Upper lobe of left lung (tissue), 6 donors: ENCODE results near the gene KSR2. TPM values are rescaled to one million over a fixed set of nuclear protein-coding genes. Genes with fewer than 3 reads are reported as not detected.
A peak's percentile ranks its signal among the peaks of the same experiment; 100 is the strongest.
"Not testable (repeated sequence)": the region's sequence is repeated elsewhere in the genome, so short reads cannot be mapped to it uniquely, and the experiment has no call there.

Source experiments
- ATAC-seq, 2 donors: fragments of 200-7000 bp; cut with Tn5 transposase; one replicate each; pipeline ENCODE4 v1.9.1; 2022; ENCODE audit warnings: mild to moderate bottlenecking in 2 of 2, moderate library complexity in 2 of 2; ENCODE audit not compliant: low FRiP score in 2 of 2
- DNase-seq, 2 donors: peaks; one replicate each; pipeline ENCODE4 v3.0.0-alpha.2; 2019 to 2020
- H3K27ac ChIP-seq, 4 donors: fragments of 200-600 bp; sonication (generic); one replicate each; pipeline ENCODE4 v1.5.1; 2016 to 2019
- H3K27me3 ChIP-seq, 4 donors: fragments of 200-600 bp; sonication (generic); one replicate each; pipeline ENCODE4 v1.5.1; 2017 to 2019
- H3K36me3 ChIP-seq, 4 donors: fragments of 200-600 bp; sonication (generic); one replicate each; pipeline ENCODE4 v1.5.1; 2016 to 2019
- H3K4me1 ChIP-seq, 4 donors: fragments of 200-600 bp; sonication (generic); one replicate each; pipeline ENCODE4 v1.5.1; 2018 to 2019
- H3K4me3 ChIP-seq, 4 donors: fragments of 200-600 bp; sonication (generic); one replicate each; pipeline ENCODE4 v1.5.1; 2017 to 2019; ENCODE audit warnings: mild to moderate bottlenecking in 2 of 4, moderate library complexity in 1 of 4
- H3K9me3 ChIP-seq, 4 donors: fragments of 200-600 bp; sonication (generic); one replicate each; pipeline ENCODE4 v1.5.1; 2018 to 2019
- EP300 ChIP-seq, 4 donors: sonication (generic); formaldehyde crosslinking; IDR thresholded peaks; one replicate each; pipeline ENCODE4 v1.5.1; 2017; ENCODE audit warnings: antibody characterized with exemption in 4 of 4, control low read depth in 2 of 4
- POLR2A ChIP-seq, 4 donors: fragments of 450-650 bp; IDR thresholded peaks; one replicate each; pipeline ENCODE4 v1.5.1; 2016 to 2017; ENCODE audit warnings: antibody characterized with exemption in 4 of 4, mild to moderate bottlenecking in 2 of 4
- POLR2AphosphoS5 ChIP-seq, 2 donors: sonication (generic); formaldehyde crosslinking; IDR thresholded peaks; one replicate each; pipeline ENCODE4 v1.5.1; 2017; ENCODE audit warnings: antibody characterized with exemption in 2 of 2
- WGBS, 2 donors: methylation state at CpG; one replicate each; pipeline ENCODE4 v1.1.5; 2017 to 2018; 5-methylcytosine and 5-hydroxymethylcytosine counted together
- total RNA-seq, 6 donors: library from RNA; depleted of rRNA in 4 of 6; stranded (reverse); fragments of >200 nt in 4 of 6; gene quantifications; one replicate each; pipeline versions ENCODE4 v1.1.0 to v1.2.1, GENCODE V29; 2016 to 2021
- TF ChIP-seq, protein P1 (sequence below), 6 experiments: fragments of 450-650 bp in 4 of 6; fragments of 200-600 bp in 2 of 6; sonication (generic) in 2 of 6; IDR thresholded peaks; one replicate each; pipeline ENCODE4 v1.5.1; 2016 to 2019; ENCODE audit warnings: antibody characterized with exemption in 6 of 6
- donor health status: DM: no; HTN: no; CAD: no; lungs with moderate emphysema.
- donor health status: DM: no; HTN: yes; CAD: no; lungs with severe emphysema.

KSR2 gene
- total RNA-seq, 6 donors from 2014 or later, result 0.30 to 3.2 (median 0.85) TPM

DNA sequence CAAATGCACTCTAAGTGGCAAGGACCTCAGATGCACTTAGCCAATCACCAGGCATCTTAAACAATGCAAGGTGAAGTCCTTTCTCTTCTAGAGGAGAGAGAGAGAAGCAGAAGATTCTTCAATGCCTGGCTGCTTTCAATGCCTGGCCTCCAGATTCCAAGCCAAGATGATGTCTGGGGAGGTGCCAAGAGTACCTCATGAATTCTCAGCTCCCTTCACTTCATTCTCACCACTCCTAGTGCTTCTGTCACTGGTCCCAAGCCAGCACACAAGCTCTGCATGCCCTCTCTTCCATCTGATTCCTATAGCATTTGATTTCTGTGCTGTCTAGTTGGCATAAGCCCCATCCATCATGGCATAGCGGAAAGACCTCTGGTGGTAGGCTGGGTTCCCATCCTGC is 225.0 kb downstream of the KSR2 start:
- TF ChIP-seq, protein P1, sequence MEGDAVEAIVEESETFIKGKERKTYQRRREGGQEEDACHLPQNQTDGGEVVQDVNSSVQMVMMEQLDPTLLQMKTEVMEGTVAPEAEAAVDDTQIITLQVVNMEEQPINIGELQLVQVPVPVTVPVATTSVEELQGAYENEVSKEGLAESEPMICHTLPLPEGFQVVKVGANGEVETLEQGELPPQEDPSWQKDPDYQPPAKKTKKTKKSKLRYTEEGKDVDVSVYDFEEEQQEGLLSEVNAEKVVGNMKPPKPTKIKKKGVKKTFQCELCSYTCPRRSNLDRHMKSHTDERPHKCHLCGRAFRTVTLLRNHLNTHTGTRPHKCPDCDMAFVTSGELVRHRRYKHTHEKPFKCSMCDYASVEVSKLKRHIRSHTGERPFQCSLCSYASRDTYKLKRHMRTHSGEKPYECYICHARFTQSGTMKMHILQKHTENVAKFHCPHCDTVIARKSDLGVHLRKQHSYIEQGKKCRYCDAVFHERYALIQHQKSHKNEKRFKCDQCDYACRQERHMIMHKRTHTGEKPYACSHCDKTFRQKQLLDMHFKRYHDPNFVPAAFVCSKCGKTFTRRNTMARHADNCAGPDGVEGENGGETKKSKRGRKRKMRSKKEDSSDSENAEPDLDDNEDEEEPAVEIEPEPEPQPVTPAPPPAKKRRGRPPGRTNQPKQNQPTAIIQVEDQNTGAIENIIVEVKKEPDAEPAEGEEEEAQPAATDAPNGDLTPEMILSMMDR (IDR thresholded peaks at IDR 0.05), result no peak
- TF ChIP-seq POLR2A (IDR thresholded peaks at IDR 0.05) (no peak), POLR2AphosphoS5 (IDR thresholded peaks at IDR 0.05) (no peak), EP300 (IDR thresholded peaks at IDR 0.05) (no peak)
- Histone ChIP-seq H3K27me3 (no peaks in the 10 kb centered on the region), H3K4me3 (no peak overlapping the region), H3K9me3 (no peaks in the 10 kb centered on the region), H3K36me3 (no peaks in the 10 kb centered on the region), H3K4me1 (no peaks in the 10 kb centered on the region), H3K27ac (no peak overlapping the region)
- DNase-seq (no peak), ATAC-seq (no peak)
- 88 to 100% methylated on average over 1 of the region's 1 CpG for WGBS, 2 donors

DNA sequence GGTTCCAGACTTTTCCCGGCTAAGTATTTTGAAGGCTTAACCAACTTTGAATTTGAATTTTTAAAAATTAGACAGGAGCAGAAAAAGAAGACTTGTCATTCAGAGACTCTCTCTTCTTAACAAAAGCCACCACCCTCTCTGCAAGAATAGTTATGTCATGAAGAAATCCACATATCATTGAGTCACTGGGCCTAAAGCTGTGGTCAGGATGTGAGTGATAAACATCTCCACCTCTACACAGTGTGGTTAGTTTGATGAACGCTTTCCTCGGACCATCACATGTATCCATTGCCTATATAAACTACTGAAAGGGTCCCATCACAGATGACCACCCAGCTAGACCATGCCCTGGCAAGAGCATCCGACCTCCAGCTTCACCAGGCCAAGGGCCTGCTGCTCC is 226.1 kb downstream of the KSR2 start:
- Histone ChIP-seq H3K4me1 (no peaks in the 10 kb centered on the region), H3K36me3 (no peaks in the 10 kb centered on the region), H3K9me3 (no peaks in the 10 kb centered on the region), H3K4me3 (no peak overlapping the region), H3K27ac (no peak overlapping the region), H3K27me3 (no peaks in the 10 kb centered on the region)
- 82 to 86% methylated on average over 4 of the region's 4 CpGs for WGBS, 2 donors
- TF ChIP-seq, protein P1 (IDR thresholded peaks at IDR 0.05), result no peak
- TF ChIP-seq POLR2A (IDR thresholded peaks at IDR 0.05) (no peak), EP300 (IDR thresholded peaks at IDR 0.05) (no peak), POLR2AphosphoS5 (IDR thresholded peaks at IDR 0.05) (no peak)
- no peak for DNase-seq
- ATAC-seq, result peak in 1 of 2 donors; percentile 63

DNA sequence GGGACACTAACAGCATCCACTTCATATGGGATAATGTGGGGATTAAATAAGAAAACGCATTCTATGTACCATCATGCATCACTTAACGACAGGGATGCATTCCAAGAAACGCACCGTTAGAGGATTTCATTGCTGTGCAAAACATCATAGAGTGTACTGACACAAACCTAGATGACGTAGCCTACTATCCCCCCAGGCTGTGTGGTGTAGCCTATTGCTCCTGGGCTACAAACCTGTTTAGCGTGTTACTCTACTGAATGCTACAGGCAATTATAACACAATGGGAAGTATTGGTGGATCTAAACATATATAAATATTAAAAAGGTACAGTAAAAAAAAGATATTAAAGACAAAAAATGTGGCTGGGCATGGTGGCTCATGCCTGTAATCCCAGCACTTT is 230.6 kb downstream of the KSR2 start:
- no peak overlapping the region for H3K4me3 ChIP-seq
- 87 to 88% methylated on average over 6 of the region's 6 CpGs for WGBS, 2 donors
- no peaks in the 10 kb centered on the region for H3K27me3 ChIP-seq
- no peaks in the 10 kb centered on the region for H3K9me3 ChIP-seq
- TF ChIP-seq POLR2A (IDR thresholded peaks at IDR 0.05), result no peak
- no peak for TF ChIP-seq POLR2AphosphoS5 (IDR thresholded peaks at IDR 0.05)
- TF ChIP-seq, protein P1 (IDR thresholded peaks at IDR 0.05), result no peak
- no peak for TF ChIP-seq EP300 (IDR thresholded peaks at IDR 0.05)
- DNase-seq (no peak), ATAC-seq (no peak)
- no peak overlapping the region for H3K27ac ChIP-seq
- no peaks in the 10 kb centered on the region for H3K4me1 ChIP-seq
- H3K36me3 ChIP-seq, result no peaks in the 10 kb centered on the region

DNA sequence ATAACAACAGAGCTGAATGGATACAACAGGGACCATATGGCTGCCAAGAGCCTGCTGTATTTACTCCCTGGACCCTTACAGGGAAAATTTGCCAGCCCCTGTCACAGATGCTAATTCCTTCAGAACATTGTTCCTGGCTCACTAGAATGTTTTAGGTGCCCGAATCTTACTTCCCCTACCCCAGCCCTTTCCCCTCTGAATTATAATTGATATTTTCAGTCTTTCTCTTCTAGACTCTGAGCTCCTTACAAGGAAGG is 235.3 kb downstream of the KSR2 start:
- WGBS, 2 donors, result 72 to 81% methylated on average over 1 of the region's 1 CpG
- H3K4me1 ChIP-seq, result no peaks in the 10 kb centered on the region
- no peaks in the 10 kb centered on the region for H3K36me3 ChIP-seq
- ATAC-seq, result no peak
- TF ChIP-seq POLR2A (IDR thresholded peaks at IDR 0.05) (no peak), POLR2AphosphoS5 (IDR thresholded peaks at IDR 0.05) (no peak), EP300 (IDR thresholded peaks at IDR 0.05) (no peak)
- TF ChIP-seq, protein P1 (IDR thresholded peaks at IDR 0.05), result no peak
- DNase-seq, result no peak
- no peaks in the 10 kb centered on the region for H3K9me3 ChIP-seq
- H3K27ac ChIP-seq, result no peak overlapping the region
- H3K27me3 ChIP-seq, result no peaks in the 10 kb centered on the region
- H3K4me3 ChIP-seq, result no peak overlapping the region

DNA sequence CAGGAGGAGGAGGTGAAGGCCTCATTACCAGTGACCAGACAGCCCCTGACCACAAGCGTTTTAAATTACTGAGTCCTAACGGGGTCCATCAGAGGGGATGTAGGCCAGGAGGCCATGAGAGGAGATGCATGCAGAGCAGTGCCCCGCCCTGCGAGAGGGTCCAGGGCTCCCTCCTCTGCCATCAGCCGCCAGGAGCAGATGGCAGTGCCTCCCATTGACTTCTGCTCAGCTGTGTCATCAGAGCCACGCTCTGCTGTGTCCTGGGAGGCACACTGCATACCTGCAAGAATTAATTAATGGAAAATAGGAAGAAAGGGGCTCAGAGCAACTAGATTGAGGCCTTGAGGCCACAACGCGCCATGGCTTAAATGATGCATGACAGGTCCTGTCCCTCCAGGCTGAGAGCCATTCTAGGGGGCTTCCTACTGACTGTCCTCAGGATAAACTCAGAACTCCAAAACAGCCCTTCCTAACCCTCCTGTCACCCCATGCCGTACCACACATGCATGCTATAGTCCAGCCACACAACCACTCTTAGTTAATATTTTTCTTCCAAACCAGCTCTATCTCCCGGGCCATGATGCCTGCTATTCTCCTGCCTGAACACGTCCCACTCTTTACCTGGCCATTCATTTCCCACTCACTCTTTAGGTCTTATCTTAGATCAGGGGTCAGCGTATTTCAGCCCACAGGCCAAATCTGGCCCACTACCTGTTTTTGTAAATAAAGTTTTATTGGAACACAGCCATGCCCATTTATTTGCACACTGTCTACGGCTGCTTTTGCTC is 235.8 kb downstream of the KSR2 start:
- peak in 1 of 2 donors; percentile 19 for ATAC-seq
- Histone ChIP-seq H3K4me1 (no peaks in the 10 kb centered on the region), H3K27me3 (no peaks in the 10 kb centered on the region), H3K9me3 (no peaks in the 10 kb centered on the region), H3K27ac (no peak overlapping the region), H3K4me3 (no peak overlapping the region), H3K36me3 (no peaks in the 10 kb centered on the region)
- no peak for TF ChIP-seq EP300 (IDR thresholded peaks at IDR 0.05)
- peak in 1 of 2 donors; percentile 28 for DNase-seq
- 81 to 92% methylated on average over 13 of the region's 13 CpGs for WGBS, 2 donors

DNA sequence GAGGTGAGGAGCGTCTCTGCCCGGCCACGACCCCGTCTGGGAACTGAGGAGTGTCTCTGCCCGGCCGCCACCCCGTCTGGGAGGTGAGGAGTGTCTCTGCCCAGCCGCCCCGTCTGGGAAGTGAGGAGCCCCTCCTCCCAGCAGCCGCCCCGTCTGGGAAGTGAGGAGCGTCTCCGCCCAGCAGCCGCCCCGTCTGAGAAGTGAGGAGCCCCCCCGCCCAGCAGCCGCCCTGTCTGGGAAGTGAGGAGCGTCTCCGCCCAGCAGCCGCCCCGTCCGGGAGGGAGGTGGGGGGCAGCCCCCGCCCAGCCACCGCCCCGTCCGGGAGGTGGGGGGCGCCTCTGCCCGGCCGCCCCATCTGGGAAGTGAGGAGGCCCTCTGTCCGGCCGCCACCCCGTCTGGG is 237.7 kb downstream of the KSR2 start:
- not testable (repeated sequence) for ATAC-seq, H3K9me3 ChIP-seq, H3K4me1 ChIP-seq, H3K27me3 ChIP-seq, H3K36me3 ChIP-seq, H3K27ac ChIP-seq, H3K4me3 ChIP-seq
- peak in 1 of 2 donors; percentile 71 for DNase-seq
- WGBS, 2 donors, result 84 to 93% methylated on average over 3 to 10 of the region's 32 CpGs
